HL-60 (cell line): ENCODE data around the gene STK33.

Experiments used
- GABPA ChIP-seq: IDR thresholded peaks from 2 replicates; pipeline ENCODE4 v1.6.1; 2012; ENCODE audit warnings: low read depth
- POLR2AphosphoS5 ChIP-seq: IDR thresholded peaks from 2 replicates; pipeline ENCODE4 v1.6.1; 2012; ENCODE audit warnings: low read depth
- SPI1 ChIP-seq: IDR thresholded peaks from 2 replicates; pipeline ENCODE4 v1.6.1; 2012; ENCODE audit warnings: low read depth, mild to moderate bottlenecking, borderline replicate concordance
- TF ChIP-seq, protein P1 (sequence below): IDR thresholded peaks from one replicate; pipeline ENCODE4 v1.5.1; 2011; ENCODE audit warnings: low read length, control low read depth, inconsistent platforms; ENCODE audit not compliant: insufficient read depth
- TF ChIP-seq, protein P2 (sequence below): IDR thresholded peaks from 2 replicates; pipeline ENCODE4 v1.6.1; 2012; ENCODE audit warnings: low read depth; ENCODE audit not compliant: insufficient replicate concordance

DNA sequence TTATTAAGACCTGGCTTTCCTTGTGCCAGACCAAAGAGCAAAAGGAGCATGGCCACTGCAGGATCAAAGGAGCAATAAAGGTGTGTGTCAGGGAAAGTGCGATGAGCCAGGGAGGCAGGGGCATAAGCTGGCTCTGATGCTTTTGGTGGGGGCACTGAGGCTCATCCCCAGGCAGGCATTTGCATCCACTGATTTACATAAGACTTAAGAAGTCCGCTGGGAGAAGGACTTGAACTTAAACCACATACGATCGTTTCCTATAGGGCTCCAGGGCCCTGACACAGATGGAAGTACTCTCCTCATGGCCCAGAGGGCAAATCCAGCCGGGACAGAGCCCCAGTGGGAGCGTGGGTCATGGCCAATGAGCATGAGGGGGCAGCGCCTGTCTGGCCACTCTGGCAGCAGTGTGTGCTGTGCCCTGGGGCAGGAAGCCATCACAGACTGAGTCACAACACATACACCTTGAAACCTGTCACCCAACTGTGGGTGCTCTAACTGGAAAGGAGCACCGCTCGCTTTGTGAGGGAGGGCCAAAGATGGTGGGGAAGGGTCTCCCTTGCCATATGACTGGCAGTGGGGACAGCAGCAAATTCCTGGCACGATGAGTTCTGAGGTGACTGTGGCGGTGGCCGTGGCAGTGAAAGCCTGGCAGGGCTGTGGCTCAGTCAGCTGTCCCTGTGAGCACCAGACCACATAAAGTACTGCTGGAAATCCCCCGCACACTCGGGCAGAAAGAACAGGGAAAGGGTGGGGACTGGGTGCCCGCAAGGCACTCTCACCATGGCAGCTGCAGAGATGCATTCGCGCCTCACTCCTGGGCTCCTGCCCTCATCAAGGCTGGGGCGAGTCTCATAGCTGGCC, 251.0 kb downstream of the STK33 start:
- no peak for TF ChIP-seq POLR2AphosphoS5
- TF ChIP-seq, protein P1, sequence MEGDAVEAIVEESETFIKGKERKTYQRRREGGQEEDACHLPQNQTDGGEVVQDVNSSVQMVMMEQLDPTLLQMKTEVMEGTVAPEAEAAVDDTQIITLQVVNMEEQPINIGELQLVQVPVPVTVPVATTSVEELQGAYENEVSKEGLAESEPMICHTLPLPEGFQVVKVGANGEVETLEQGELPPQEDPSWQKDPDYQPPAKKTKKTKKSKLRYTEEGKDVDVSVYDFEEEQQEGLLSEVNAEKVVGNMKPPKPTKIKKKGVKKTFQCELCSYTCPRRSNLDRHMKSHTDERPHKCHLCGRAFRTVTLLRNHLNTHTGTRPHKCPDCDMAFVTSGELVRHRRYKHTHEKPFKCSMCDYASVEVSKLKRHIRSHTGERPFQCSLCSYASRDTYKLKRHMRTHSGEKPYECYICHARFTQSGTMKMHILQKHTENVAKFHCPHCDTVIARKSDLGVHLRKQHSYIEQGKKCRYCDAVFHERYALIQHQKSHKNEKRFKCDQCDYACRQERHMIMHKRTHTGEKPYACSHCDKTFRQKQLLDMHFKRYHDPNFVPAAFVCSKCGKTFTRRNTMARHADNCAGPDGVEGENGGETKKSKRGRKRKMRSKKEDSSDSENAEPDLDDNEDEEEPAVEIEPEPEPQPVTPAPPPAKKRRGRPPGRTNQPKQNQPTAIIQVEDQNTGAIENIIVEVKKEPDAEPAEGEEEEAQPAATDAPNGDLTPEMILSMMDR: no peak
- TF ChIP-seq, protein P2, sequence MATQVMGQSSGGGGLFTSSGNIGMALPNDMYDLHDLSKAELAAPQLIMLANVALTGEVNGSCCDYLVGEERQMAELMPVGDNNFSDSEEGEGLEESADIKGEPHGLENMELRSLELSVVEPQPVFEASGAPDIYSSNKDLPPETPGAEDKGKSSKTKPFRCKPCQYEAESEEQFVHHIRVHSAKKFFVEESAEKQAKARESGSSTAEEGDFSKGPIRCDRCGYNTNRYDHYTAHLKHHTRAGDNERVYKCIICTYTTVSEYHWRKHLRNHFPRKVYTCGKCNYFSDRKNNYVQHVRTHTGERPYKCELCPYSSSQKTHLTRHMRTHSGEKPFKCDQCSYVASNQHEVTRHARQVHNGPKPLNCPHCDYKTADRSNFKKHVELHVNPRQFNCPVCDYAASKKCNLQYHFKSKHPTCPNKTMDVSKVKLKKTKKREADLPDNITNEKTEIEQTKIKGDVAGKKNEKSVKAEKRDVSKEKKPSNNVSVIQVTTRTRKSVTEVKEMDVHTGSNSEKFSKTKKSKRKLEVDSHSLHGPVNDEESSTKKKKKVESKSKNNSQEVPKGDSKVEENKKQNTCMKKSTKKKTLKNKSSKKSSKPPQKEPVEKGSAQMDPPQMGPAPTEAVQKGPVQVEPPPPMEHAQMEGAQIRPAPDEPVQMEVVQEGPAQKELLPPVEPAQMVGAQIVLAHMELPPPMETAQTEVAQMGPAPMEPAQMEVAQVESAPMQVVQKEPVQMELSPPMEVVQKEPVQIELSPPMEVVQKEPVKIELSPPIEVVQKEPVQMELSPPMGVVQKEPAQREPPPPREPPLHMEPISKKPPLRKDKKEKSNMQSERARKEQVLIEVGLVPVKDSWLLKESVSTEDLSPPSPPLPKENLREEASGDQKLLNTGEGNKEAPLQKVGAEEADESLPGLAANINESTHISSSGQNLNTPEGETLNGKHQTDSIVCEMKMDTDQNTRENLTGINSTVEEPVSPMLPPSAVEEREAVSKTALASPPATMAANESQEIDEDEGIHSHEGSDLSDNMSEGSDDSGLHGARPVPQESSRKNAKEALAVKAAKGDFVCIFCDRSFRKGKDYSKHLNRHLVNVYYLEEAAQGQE: no peak
- TF ChIP-seq GABPA: no peak
- TF ChIP-seq SPI1: no peak
